ENCODE data around the gene HPSE2. TPM values are rescaled to one million over a fixed set of nuclear protein-coding genes. Genes with fewer than 3 reads are reported as not detected.

Gene HPSE2
- polyA plus RNA-seq, 1 experiment = not detected

- Histone ChIP-seq H3K27me3 (ENCODE audit: control insufficient read depth, insufficient read depth, low read length) (no peaks in the 10 kb centered on the region), H3K27ac (ENCODE audit: low read depth, low read length) (no peak overlapping the region), H3K4me3 (ENCODE audit: low read depth, low read length) (no peak overlapping the region), H3K9me3 (ENCODE audit: control insufficient read depth, insufficient read depth, low read length) (no peaks in the 10 kb centered on the region)
- CTCF ChIA-PET = interaction anchor here (2.0 kb wide), 1 partner anchor 526 kb away, joined by 4 read pairs; no protein-coding TSS in a partner anchor
- POLR2A ChIA-PET = no interaction called here
- TF ChIP-seq, protein P1, sequence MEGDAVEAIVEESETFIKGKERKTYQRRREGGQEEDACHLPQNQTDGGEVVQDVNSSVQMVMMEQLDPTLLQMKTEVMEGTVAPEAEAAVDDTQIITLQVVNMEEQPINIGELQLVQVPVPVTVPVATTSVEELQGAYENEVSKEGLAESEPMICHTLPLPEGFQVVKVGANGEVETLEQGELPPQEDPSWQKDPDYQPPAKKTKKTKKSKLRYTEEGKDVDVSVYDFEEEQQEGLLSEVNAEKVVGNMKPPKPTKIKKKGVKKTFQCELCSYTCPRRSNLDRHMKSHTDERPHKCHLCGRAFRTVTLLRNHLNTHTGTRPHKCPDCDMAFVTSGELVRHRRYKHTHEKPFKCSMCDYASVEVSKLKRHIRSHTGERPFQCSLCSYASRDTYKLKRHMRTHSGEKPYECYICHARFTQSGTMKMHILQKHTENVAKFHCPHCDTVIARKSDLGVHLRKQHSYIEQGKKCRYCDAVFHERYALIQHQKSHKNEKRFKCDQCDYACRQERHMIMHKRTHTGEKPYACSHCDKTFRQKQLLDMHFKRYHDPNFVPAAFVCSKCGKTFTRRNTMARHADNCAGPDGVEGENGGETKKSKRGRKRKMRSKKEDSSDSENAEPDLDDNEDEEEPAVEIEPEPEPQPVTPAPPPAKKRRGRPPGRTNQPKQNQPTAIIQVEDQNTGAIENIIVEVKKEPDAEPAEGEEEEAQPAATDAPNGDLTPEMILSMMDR (IDR thresholded peaks at IDR 0.05; ENCODE audit: low read depth, low read length) = no peak
- DNase-seq (ENCODE audit: low read depth, low spot score) = no peak
These were observed 515.1 kb downstream of the HPSE2 start for GRCh38 chr10:98720551-98720950.

GRCh38 chr10:98713586-98713985 lies 522.1 kb downstream of the HPSE2 start:
- ChIA-PET POLR2A (no interaction called here), CTCF (no interaction called here)

DNA sequence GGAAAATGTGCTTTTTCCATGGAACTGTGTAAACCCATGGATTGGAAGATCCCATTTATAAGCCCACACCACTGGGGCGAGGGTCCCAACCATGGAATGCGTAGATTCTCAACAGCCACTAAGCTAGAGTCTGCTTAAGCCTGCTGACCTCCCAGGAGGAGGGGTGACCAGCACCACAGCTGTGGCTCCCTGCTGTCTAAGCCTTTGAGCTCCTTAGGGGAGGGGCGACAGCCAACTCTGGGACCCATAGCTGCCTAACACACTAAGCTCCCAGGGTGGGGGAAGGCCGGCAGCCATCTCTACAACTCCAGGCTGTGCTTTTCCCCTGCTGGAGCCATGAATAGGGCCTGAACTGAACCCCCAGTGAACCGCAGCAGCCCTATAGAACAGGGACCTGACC lies 539.1 kb downstream of the HPSE2 start:
- no peak for DNase-seq (ENCODE audit: low read depth, low spot score)
- no peak overlapping the region for H3K27ac ChIP-seq (ENCODE audit: low read depth, low read length)
- H3K9me3 ChIP-seq (ENCODE audit: control insufficient read depth, insufficient read depth, low read length) = no peaks in the 10 kb centered on the region
- TF ChIP-seq, protein P1 (IDR thresholded peaks at IDR 0.05; ENCODE audit: low read depth, low read length) = no peak
- CTCF ChIA-PET = no interaction called here
- H3K27me3 ChIP-seq (ENCODE audit: control insufficient read depth, insufficient read depth, low read length) = no peaks in the 10 kb centered on the region
- H3K4me3 ChIP-seq (ENCODE audit: low read depth, low read length) = no peak overlapping the region
- POLR2A ChIA-PET = no interaction called here

More at GRCh38 chr10:98713586-98713985, 522.1 kb downstream of the HPSE2 start:
- DNase-seq (ENCODE audit: low read depth, low spot score) = no peak
- TF ChIP-seq, protein P1 (IDR thresholded peaks at IDR 0.05; ENCODE audit: low read depth, low read length) = no peak
- Histone ChIP-seq H3K9me3 (ENCODE audit: control insufficient read depth, insufficient read depth, low read length) (no peaks in the 10 kb centered on the region), H3K27me3 (ENCODE audit: control insufficient read depth, insufficient read depth, low read length) (no peaks in the 10 kb centered on the region), H3K27ac (ENCODE audit: low read depth, low read length) (no peak overlapping the region), H3K4me3 (ENCODE audit: low read depth, low read length) (no peak overlapping the region)

DNA sequence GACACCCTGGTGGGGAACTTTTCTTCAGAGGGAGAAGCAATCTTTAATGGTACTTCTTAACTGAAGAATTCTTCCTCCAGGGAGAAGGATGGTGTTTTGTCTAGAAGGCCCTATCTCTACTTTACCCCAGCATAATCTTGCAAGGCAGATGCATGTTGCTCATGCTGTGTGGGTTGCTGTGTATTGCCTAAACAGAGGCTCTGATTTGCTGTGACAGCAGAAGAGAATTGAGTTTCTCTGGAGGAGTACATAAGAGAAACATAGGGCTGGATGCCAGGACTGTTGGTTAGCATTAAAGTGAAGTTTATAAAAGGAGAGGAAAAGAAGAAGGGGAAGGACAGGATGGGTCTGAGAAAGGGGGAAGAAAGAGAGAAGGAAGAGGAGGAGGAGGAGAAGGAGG lies 540.8 kb downstream of the HPSE2 start:
- ChIA-PET CTCF (no interaction called here), POLR2A (no interaction called here)
- DNase-seq (ENCODE audit: low read depth, low spot score) = no peak
- H3K4me3 ChIP-seq (ENCODE audit: low read depth, low read length) = no peak overlapping the region
- H3K27ac ChIP-seq (ENCODE audit: low read depth, low read length) = no peak overlapping the region
- TF ChIP-seq, protein P1 (IDR thresholded peaks at IDR 0.05; ENCODE audit: low read depth, low read length) = no peak
- H3K9me3 ChIP-seq (ENCODE audit: control insufficient read depth, insufficient read depth, low read length) = no peaks in the 10 kb centered on the region
- no peaks in the 10 kb centered on the region for H3K27me3 ChIP-seq (ENCODE audit: control insufficient read depth, insufficient read depth, low read length)

DNA sequence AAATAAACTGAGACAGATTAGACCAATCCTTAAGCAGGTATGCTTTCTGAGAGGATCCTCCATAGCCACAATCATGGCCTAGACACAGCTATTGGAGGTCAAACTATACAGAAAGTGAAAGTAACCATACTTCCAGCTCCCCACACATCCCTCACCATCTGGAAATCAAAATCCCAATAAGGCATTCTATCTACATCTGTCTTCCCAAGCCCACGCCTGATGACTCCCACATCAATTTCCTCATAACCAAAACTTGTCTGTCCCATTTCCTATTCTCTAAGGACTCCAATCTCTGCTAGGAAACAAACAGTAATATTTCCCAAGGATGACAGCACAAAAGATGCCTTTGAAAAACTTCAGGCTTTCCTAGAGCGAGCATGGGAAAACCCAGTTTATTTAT lies 541.6 kb downstream of the HPSE2 start:
- Histone ChIP-seq H3K27me3 (ENCODE audit: control insufficient read depth, insufficient read depth, low read length) (no peaks in the 10 kb centered on the region), H3K27ac (ENCODE audit: low read depth, low read length) (no peak overlapping the region), H3K9me3 (ENCODE audit: control insufficient read depth, insufficient read depth, low read length) (no peaks in the 10 kb centered on the region), H3K4me3 (ENCODE audit: low read depth, low read length) (no peak overlapping the region)
- ChIA-PET CTCF (interaction anchor here (1.4 kb wide), 1 partner anchor 227 kb away, joined by 5 read pairs; no protein-coding TSS in a partner anchor), POLR2A (no interaction called here)
- no peak for DNase-seq (ENCODE audit: low read depth, low spot score)
- TF ChIP-seq, protein P1 (IDR thresholded peaks at IDR 0.05; ENCODE audit: low read depth, low read length) = no peak

All from AG04450 (cell line).